Fibroblast of skin of scalp (primary cell): ENCODE results near the gene NOS2.
"Not testable (repeated sequence)": the region's sequence is repeated elsewhere in the genome, so short reads cannot be mapped to it uniquely, and the experiment has no call there.

Experiments used
- DNase-seq: peaks from one replicate; pipeline ENCODE4 v3.0.0-alpha.2; 2013

NOS2 gene

GRCh38 chr17:27783440-27784350, 16.6 kb downstream of the NOS2 start:
- DNase-seq = no peak

DNA sequence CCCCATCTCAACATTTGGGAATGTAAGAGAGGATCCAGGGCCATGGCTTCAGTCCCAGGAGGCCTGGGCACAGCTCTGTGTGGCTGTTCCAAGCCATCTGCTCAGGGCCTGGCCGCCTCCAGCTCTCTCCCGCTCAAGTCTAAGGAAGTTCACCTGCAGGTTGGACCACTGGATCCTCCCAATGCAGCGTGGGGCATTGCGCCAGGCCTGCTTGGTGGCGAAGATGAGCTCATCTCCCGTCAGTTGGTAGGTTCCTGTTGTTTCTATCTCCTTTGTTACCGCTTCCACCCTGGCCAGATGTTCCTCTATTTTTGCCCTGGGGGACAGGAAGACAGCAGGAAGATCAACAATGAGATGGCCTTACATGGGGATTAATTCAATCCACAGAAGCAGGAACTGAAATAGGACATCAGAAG, 17.5 kb downstream of the NOS2 start:
- DNase-seq = no peak

DNA sequence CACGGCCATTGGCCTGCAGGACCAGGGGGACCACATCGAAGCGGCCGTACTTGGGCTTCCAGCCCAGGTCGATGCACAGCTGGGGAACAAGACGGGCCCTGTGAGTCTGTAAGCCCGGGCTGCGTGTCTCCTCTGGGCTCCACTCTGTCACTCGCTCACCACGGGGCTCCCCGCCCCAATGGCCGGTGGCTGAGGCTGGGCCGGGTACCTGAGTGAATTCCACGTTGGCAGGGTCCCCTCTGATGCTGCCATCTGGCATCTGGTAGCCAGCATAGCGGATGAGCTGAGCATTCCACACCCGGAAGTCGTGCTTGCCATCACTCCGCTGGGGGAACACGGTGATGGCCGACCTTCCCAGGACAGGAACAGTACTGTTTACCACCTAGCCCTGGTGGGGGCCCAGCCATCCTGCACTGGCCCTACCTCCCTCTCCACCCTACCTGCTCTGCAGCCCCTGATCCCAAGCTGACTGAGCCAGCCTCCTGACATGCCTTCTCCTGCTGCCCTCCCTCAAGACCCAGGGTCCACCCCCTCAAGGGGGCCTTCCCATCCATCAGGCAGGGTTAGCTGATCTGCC, 19.4 kb downstream of the NOS2 start:
- no peak for DNase-seq

- DNase-seq = no peak
Observed at GRCh38 chr17:27780092-27780827, 20.1 kb downstream of the NOS2 start.

DNA sequence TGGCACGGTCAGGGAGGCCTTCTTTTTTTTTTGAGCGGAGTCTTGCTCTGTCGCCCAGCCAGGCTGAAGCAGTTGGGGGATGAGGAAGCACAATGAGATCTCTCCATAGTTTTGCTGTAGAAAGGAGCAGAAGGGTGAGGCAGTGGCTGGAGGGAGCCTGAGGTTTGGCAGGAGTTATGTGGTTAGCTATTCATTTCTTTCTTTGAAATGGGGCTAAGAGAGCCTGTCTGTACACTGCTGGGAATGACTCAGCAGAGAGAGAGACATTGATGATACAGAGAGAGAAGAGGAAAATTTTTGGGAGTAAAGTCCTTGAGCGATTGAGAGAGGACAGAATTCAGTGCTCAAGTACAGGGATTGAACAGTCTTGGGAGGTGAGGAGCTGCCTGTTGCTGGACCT, 22.1 kb downstream of the NOS2 start:
- peak; percentile 40 for DNase-seq

DNA sequence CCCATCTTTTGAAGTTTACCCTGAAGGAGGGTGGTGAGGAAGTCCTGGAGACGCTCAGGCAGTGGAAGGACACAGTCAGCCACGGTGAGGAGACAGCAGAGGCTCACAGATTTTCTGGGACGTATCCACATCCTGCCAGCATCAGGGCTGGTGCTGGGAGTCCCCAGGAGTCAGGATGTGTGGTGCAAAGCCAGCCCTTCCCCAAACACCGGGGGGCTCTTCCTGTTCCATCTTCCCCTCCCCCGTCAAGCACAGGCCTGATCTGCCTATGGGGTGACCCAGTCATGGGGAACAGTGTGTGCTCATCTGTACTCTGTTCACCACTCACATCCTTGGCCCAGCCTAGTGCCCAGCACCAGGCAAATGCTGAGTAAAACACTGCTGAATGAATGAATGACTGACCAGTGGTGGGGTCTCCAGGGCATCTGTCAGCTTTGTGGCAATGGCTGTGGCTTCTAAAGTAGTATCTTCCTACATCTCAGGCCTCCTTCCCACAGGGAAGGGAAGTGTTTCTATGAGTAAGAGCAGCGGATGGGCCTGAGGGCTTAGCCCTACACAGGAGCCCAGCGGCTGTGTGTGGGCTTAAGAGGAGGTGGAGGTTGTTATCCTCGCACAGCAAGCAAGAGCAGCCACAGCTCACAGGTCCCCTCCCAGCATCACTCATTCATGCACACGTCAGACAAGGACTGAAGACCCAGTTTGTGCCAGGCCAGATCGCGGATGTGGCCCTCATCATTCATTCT, 23.3 kb downstream of the NOS2 start:
- no peak for DNase-seq

DNA sequence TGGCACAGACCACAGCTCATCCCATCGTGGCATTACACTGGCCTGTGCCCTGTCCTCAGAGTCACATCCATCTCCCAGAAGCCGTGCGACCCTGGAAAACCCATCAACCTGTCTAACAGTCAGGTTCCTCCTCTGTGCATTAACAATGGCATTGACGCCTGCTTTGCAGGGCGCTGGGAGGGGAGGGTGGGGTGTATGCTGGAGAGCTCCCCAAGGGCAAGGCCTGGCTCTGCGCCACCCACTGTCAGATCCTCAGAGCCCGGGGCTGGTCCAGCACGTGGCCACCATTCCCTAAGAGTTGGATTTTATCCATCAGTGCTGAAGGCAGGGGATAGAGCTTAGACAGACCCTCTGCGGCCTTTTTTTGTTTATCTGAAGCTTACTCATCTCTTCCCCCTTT, 28.7 kb downstream of the NOS2 start:
- DNase-seq = no peak

GRCh38 chr17:27770877-27771276, 29.5 kb downstream of the NOS2 start:
- no peak for DNase-seq

GRCh38 chr17:27768858-27769410, 31.4 kb downstream of the NOS2 start:
- no peak for DNase-seq

- no peak for DNase-seq
Observed at GRCh38 chr17:27766438-27766837, 33.9 kb downstream of the NOS2 start.

DNA sequence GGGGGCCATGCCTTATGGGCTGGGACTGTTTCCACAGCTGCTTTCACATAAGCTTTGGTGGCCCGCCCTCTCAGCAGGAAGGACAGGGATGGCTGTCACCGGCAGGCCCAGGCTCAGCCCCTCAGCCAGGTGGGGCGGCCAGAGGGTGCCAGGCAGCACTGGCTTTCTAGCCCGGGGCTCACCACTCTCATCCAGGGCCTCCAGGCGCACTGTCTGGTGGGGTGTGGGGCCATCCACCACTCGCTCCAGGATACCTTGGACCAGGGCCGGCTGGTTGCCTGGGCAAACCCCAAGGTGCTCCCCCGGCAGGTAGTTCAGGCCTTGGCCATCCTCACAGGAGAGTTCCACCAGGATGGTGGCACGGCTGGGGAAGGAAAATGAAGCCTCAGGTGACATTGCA, 35.0 kb downstream of the NOS2 start:
- DNase-seq = no peak

DNA sequence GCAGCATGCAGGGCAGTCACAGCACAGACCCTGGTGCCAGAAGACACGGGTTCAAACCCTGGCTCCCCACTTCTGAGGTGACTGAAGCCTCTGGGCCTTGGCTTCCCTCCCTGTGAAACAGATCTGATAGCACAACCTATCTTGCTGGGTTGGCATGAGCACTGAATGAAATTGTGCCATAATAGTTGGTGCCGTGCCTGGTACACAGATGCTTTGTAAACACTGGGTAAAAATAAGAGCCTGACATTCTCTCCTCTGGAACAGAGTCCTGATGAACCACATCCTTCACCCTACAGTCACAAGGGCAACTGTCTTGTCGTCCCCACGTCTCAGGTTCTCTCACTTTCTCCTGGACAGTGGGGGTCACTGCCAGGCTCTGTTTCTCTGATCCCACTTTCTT, 35.7 kb downstream of the NOS2 start:
- DNase-seq = no peak

GRCh38 chr17:27762527-27763305, 37.6 kb downstream of the NOS2 start:
- DNase-seq = peak; percentile 33

- not testable (repeated sequence) for DNase-seq
Observed at GRCh38 chr17:27760931-27761330, 39.4 kb downstream of the NOS2 start.

DNA sequence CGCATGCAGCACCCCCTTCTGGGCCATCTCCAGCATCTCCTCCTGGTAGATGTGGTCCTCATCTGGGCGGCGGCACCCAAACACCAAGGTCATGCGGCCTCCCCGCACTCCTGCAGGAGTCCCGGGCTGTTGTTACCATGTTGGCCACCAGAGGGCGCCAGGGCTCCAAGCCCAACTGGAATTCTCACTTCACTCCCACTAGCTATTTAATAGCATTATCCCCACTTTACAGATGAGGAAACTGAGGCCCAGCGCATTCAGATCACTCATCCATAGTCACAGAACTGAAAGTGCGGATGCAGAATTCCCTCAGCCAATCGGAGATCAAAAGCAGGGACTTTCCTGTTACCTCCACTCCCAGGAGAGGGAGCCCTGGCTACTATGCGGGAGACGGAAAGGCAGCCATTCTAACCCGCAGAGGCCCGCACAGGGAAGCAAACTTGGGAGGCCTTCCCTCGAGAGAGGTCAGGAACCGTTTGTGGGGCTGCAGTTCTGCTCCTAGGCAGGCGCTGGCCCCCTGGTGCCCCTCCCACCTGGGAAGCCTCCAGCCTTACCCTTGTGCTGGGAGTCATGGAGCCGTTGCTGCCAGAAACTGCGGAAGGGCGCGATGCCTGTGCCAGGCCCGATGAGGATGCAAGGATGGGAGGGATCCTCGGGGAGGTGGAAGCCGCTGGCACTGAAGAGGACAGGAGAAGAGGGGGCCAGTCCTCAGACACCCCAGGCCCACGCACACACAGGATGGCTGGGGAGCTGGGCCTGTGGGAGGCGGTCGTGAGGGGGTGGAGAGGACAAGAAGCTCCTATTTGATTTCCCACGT, 40.1 kb downstream of the NOS2 start:
- DNase-seq = peak; percentile 28

DNA sequence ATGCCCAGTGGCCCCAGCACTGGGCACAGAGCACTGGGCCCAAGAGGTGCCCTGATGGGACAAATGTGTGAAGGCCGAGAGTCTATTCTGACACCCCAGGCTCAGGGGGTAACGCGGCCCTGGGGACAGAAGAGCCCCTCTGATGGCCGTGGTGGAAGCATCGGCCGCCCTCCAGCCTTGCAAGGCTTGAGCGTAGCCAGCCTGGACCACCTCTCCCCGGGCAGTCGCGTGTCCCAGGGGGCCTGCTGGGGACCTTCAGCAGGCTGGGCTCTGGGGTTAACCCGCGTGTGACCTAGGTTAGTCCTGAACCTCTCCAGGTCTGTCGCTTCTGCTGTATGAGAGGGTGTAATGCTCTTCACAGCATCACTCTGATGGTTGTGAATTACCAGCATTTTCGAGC, 40.8 kb downstream of the NOS2 start:
- DNase-seq = no peak

DNA sequence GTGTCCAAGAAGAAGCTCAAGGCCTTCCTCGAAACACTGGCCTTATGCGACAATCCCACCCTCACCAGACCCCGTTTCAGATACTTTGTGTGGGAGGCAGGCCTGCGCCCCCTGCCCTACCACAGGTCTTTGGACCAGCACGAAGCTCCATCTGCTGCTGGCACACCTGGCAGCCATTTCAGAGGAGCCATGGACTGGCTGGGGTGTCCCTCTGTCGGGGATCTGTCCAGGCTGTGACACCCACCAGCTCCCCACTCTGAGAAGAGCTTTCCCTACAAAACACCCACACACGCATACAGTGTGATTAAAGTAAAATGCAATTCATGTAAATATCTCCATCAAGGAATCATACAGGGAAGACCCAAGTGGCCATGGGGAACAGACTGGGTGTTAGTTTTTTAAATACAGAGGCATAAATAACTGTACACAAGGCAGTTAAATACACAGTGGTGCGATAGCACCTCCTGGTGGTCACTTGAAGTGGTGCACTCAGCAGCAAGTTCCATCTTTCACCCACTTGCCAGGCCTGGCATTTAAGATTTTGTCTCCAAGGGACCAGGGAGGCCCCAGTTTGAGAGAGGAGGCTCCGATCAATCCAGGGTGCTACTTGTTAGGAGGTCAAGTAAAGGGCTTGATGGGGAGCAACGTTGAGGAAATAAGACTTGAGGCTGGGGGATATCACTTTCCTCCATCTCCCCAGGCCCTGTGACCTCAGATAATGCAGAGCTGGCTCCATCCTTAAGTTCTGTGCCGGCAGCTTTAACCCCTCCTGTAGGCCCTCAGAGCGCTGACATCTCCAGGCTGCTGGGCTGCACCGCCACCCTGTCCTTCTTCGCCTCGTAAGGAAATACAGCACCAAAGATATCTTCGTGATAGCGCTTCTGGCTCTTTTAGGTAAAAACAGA, 43.6 kb downstream of the NOS2 start:
- DNase-seq = peak; percentile 33

DNA sequence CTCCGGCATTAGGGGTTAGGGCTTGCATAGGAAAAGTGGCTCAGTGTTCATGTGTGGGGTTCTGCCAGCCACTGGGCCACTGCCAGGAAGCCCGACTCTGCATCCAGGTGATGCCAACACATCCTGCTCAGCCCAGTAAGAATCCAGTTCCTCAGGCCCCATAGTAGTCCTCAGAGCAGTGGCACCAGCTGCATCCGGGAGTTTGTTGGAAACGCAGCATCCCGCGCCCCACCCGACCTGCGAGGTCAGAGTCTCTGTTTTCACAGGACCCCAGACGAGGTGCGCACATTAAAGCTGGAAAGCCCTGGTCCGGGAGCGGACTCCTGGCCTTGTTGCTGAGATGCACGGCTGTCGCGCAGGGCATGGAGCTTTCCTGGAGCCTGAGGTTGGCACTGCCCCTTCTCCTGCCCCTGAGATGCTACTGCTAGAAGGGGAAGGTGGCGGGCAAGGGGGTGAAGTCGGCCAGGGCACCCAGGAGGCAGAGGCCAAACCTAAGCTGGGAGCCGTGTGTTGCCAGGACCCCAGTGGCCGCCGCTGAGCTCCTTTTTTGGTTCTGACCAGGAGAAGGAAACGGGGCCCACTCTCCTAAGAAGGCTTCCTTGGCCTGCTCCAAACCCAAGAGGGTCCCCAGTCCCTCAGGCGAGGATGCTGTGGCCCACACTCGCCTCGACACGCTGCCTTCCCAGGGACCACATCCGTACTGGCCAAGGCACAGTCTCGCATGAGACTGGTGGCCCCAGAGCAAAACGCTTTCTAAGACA, 44.4 kb downstream of the NOS2 start:
- no peak for DNase-seq

GRCh38 chr17:27754549-27754948, 45.8 kb downstream of the NOS2 start:
- no peak for DNase-seq
